ENCODE results near the gene PLCL2.

Gene PLCL2

DNA sequence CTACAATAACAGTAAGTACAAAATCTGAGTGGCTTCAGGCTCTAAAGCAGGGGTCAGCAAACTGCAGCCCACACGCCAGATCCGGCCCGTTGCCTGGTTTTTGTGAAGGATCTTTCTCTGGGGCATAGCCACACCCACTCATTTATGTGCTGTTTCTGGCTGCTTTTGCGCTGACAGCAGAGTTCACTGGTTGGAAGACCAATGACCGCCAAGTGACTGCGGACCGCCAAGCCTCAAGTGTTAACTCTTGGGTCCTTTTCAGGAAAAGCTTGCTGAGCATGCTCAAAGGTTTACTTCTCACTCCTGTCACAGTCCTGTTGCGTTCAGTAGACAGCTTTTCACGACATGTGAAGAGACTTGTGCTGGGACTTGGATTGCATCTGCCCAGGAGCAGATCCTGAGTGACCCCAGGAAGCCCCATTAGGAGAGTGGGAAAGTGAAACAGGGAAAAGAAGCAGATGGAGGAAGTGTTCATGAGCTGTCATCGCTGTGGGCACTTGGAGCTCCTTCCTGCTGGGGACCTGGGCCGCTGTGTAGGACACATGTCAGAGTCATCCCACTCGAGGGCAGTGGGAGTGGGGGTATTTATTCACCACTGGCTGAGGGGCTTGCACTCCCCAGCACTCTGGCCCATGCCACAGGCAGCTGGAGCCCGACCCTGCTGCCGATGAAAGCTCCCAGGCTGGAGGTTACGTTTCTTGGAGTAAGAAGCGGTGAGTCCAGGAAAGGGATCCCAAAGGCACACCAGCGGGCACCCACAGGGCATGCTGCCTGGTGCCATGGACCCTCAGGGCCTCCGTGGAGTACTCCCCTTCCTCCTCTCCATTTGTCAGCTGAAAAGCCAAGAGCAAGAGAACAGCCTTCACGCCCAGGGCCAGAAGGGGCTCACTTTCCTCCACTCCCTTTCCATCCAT, 249.1 kb downstream of the PLCL2 start:
- CTCF ChIA-PET, result no interaction called here

DNA sequence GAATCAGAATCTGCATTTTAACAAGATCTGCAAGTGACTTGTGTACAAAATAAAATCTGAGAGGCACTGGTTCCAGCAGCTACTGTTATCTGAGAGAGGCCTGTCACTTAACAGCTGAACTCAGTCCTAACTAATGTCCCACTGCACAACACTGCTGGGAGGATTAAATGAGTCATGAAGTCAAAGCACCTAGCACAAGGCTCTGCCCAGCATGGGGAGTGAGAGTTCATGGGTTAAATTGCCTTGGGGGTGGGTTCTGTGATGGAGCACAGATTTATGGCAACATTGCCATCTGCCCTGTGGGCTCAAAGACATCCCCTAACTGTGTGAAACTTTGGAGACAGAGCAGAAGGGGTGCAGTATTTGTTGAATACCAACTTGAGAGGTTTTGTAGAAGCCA, 250.9 kb downstream of the PLCL2 start:
- POLR2A ChIA-PET (ENCODE audit: low non-redundant PET), result no interaction called here
- TF ChIP-seq, protein P1, sequence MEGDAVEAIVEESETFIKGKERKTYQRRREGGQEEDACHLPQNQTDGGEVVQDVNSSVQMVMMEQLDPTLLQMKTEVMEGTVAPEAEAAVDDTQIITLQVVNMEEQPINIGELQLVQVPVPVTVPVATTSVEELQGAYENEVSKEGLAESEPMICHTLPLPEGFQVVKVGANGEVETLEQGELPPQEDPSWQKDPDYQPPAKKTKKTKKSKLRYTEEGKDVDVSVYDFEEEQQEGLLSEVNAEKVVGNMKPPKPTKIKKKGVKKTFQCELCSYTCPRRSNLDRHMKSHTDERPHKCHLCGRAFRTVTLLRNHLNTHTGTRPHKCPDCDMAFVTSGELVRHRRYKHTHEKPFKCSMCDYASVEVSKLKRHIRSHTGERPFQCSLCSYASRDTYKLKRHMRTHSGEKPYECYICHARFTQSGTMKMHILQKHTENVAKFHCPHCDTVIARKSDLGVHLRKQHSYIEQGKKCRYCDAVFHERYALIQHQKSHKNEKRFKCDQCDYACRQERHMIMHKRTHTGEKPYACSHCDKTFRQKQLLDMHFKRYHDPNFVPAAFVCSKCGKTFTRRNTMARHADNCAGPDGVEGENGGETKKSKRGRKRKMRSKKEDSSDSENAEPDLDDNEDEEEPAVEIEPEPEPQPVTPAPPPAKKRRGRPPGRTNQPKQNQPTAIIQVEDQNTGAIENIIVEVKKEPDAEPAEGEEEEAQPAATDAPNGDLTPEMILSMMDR (conservative IDR thresholded peaks at IDR 0.05; ENCODE audit: low read depth), result no peak
- CTCF ChIA-PET, result no interaction called here
- no peak for DNase-seq (ENCODE audit: low spot score)
- H3K27ac ChIP-seq, result no peak overlapping the region

More for the DNA sequence above, 249.1 kb downstream of the PLCL2 start:
- H3K27ac ChIP-seq, result no peak overlapping the region
- TF ChIP-seq, protein P1 (conservative IDR thresholded peaks at IDR 0.05; ENCODE audit: low read depth), result no peak
- POLR2A ChIA-PET (ENCODE audit: low non-redundant PET), result no interaction called here
- DNase-seq (ENCODE audit: low spot score), result no peak

DNA sequence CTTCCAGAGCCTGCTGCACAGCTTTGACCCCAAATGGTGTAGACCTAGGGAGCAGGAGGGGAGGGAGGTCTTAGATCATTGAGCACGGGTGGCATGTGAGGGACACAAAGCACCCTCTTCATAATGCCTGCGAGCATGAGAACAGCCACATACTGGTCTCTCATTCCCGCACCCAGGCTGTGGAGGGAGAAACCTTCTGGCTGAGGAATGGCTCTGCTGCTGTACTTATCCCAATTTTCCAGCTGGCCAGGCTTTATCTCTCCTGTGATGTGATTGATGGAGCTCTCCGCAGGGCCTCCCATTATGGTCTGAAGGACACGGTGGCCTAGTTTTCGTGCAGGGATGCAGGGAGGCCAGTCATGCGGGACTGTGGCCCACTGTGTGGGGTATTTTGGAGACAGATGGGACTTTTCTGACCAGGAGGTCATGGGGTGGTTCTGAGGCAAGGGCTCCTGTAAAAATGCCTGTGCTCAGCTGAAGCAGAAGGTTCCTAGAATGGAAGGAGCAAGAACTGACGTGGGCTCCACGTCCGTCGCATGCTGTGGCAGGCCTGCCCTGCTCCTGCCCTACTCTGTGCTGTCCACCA, 251.5 kb downstream of the PLCL2 start:
- CTCF ChIA-PET, result interaction anchor here (0.5 kb wide), 1 partner anchor 119 kb away, joined by 6 read pairs; no protein-coding TSS in a partner anchor
- TF ChIP-seq, protein P1 (conservative IDR thresholded peaks at IDR 0.05; ENCODE audit: low read depth), result no peak
- POLR2A ChIA-PET (ENCODE audit: low non-redundant PET), result no interaction called here
- no peak overlapping the region for H3K27ac ChIP-seq
- no peak for DNase-seq (ENCODE audit: low spot score)

DNA sequence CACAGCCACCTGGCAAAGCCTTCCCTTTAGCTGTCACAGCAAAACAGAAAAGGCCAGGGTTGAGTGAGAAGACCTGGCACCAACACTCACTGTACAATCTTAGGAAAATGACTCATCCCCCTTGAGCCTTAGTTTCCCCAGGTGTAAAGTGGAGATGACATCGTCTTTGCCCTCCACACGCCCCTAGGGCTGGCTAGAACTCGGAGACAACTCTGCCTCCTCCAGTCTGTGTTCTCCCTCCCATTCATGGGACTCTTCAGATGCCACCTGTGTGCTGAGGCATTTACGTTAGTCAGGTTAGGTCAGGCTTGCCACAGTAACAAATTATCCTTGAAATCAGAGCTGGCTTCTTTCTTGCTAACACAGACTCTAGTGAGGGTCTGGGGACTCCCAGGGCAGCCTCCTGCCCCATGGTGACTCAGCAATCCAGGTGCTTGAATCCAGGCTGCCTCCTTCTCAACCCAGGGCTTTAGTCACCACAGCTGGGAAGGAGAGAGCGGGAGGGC, 252.6 kb downstream of the PLCL2 start:
- ChIA-PET POLR2A (ENCODE audit: low non-redundant PET) (no interaction called here), CTCF (no interaction called here)
- no peak for DNase-seq (ENCODE audit: low spot score)
- no peak overlapping the region for H3K27ac ChIP-seq
- TF ChIP-seq, protein P1 (conservative IDR thresholded peaks at IDR 0.05; ENCODE audit: low read depth), result no peak

DNA sequence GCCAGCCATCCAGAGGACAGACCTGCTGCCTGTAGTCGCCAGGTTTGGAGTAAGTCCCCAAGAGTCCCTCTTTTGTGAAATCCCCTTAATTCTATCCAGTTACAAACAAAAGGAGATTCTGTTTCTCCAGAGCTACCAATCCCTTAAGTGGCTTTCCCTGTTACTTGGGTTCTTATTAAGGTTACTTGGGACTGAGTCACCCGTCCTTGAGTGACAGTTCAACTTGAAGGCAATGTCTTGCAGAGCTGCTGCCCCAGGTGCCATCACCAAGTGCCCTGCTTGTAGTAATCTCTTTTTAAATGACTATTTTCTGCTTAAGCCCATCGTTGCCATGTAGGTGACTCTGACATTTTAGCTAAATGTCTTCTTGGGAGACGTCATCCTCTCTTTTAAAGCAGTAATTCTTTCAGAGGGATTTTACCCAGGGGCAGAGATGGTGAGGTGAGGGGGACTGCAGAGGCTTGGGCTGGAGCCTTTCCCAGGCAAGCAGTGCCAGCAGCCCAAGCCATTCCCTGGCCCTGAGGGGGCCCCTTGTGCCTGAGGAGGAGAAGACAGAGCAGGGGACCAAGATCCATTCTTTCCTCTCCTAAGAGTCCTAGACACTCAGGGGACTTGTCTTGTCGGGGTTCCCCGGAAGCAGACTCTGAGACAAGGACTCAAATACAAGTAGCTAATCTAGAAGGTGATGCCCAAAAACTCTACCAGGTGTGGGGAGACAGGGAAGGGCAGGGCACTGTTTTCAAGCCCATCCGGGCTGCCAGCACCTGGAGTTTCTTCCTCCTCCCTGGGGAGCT, 253.7 kb downstream of the PLCL2 start:
- TF ChIP-seq, protein P1 (conservative IDR thresholded peaks at IDR 0.05; ENCODE audit: low read depth), result no peak
- no peak overlapping the region for H3K27ac ChIP-seq
- ChIA-PET CTCF (no interaction called here), POLR2A (ENCODE audit: low non-redundant PET) (no interaction called here)
- DNase-seq (ENCODE audit: low spot score), result no peak

All from RWPE1 (cell line).